ENCODE measurements around the gene CDAN1. TPM values are rescaled to one million over a fixed set of nuclear protein-coding genes. Genes with fewer than 3 reads are reported as not detected.
A peak's percentile ranks its signal among the peaks of the same experiment; 100 is the strongest.

The CDAN1 gene
- total RNA-seq (13.1 TPM), polyA plus RNA-seq (ENCODE audit: insufficient read depth, low read depth, low replicate concordance) (7.0 TPM)
- long read RNA-seq, donor 1, transcript CDAN1-204 (1 exons, 2,076 nt): major isoform, 8 of 10 reads
- long read RNA-seq, donor 1, partial matches to known transcripts: 0 of 10 reads
- long read RNA-seq, donor 1, other reads (novel, unspliced or antisense): 0 of 10 reads
- long read RNA-seq, donor 2, partial matches to known transcripts: 0 of 4 reads
- long read RNA-seq, donor 2, other reads (novel, unspliced or antisense): 0 of 4 reads
- long read RNA-seq, donor 3, full-length matches to known transcripts: 14 of 14 reads
- long read RNA-seq, donor 3, partial matches to known transcripts: 0 of 14 reads
- long read RNA-seq, donor 3, other reads (novel, unspliced or antisense): 0 of 14 reads
- long read RNA-seq, donor 4, transcript CDAN1-204 (1 exons, 2,076 nt): major isoform, 7 of 7 reads
- long read RNA-seq, donor 4, partial matches to known transcripts: 0 of 7 reads
- long read RNA-seq, donor 4, other reads (novel, unspliced or antisense): 0 of 7 reads
- long read RNA-seq, donor 5, partial matches to known transcripts: 0 of 1 reads
- long read RNA-seq, donor 5, other reads (novel, unspliced or antisense): 0 of 1 reads
- long read RNA-seq, donor 6, partial matches to known transcripts: 0 of 4 reads
- long read RNA-seq, donor 6, other reads (novel, unspliced or antisense): 0 of 4 reads
- long read RNA-seq, donor 7, partial matches to known transcripts: 3 of 9 reads
- long read RNA-seq, donor 7, other reads (novel, unspliced or antisense): 6 of 9 reads
- long read RNA-seq, donor 8, transcript CDAN1-204 (1 exons, 2,076 nt): major isoform, 6 of 7 reads
- long read RNA-seq, donor 8, partial matches to known transcripts: 0 of 7 reads
- long read RNA-seq, donor 8, other reads (novel, unspliced or antisense): 0 of 7 reads
- long read RNA-seq, donor 9, transcript CDAN1-204 (1 exons, 2,076 nt): major isoform, 5 of 5 reads
- long read RNA-seq, donor 9, partial matches to known transcripts: 0 of 5 reads
- long read RNA-seq, donor 9, other reads (novel, unspliced or antisense): 0 of 5 reads
- long read RNA-seq, donor 10, partial matches to known transcripts: 0 of 4 reads
- long read RNA-seq, donor 10, other reads (novel, unspliced or antisense): 0 of 4 reads

GRCh38 chr15:42736793-42737528, at the start of gene CDAN1:
Gene CDAN1 (minus strand): TSS chr15:42737128. CDS start chr15:42737102, 26 bp downstream.
- FAIRE-seq (no peak), DNase-seq (peak; percentile 91 to 97 (median 94))
- intact Hi-C loops (cut with DNase I): no loop called here
- Histone ChIP-seq H3K27me3 (ENCODE audit: control insufficient read depth, insufficient read depth, low read length) (no peaks in the 10 kb centered on the region), H3K36me3 (ENCODE audit: control insufficient read depth in 2 of 3, insufficient read depth in 3 of 3, low read length in 3 of 3) (peaks cover 2 to 19% (median 11%) of the 10 kb centered on the region in 3 donors), H3K4me3 (ENCODE audit: low read length in 3 of 3) (peak within 1 kb of the TSS; percentile 72 to 75 (median 72)), H3K9me3 (ENCODE audit: control insufficient read depth in 2 of 3, insufficient read depth in 1 of 3, low read length in 3 of 3) (no peaks in the 10 kb centered on the region), H3K4me1 (ENCODE audit: control insufficient read depth in 2 of 3, insufficient read depth in 2 of 3, low read depth in 1 of 3, low read length in 3 of 3) (peaks cover 0 to 8% (median 0%) of the 10 kb centered on the region in 3 donors), H3K27ac (ENCODE audit: low read depth in 2 of 2, low read length in 2 of 2) (peak within 1 kb of the TSS; percentile 71 to 83), H3K9ac (ENCODE audit: low read length in 3 of 3) (peak within 1 kb of the TSS; percentile 52 to 90 (median 90))
- no peak for TF ChIP-seq CTCF (IDR thresholded peaks at IDR 0.05; ENCODE audit: borderline replicate concordance, extremely low read depth, insufficient read depth)

- no peak overlapping the region for H3K27ac ChIP-seq (ENCODE audit: low read depth in 2 of 2, low read length in 2 of 2)
- no peaks in the 10 kb centered on the region for H3K27me3 ChIP-seq (ENCODE audit: control insufficient read depth, insufficient read depth, low read length)
- H3K4me1 ChIP-seq (ENCODE audit: control insufficient read depth in 2 of 3, insufficient read depth in 2 of 3, low read depth in 1 of 3, low read length in 3 of 3): no peaks in the 10 kb centered on the region
- FAIRE-seq: no peak
- no peak overlapping the region for H3K4me3 ChIP-seq (ENCODE audit: low read length in 3 of 3)
- intact Hi-C loops (cut with DNase I): no loop called here
- TF ChIP-seq CTCF (IDR thresholded peaks at IDR 0.05; ENCODE audit: borderline replicate concordance, extremely low read depth, insufficient read depth): no peak
- no peaks in the 10 kb centered on the region for H3K9me3 ChIP-seq (ENCODE audit: control insufficient read depth in 2 of 3, insufficient read depth in 1 of 3, low read length in 3 of 3)
- peaks cover 0 to 10% (median 5%) of the 10 kb centered on the region in 3 donors for H3K36me3 ChIP-seq (ENCODE audit: control insufficient read depth in 2 of 3, insufficient read depth in 3 of 3, low read length in 3 of 3)
- no peak for DNase-seq
- H3K9ac ChIP-seq (ENCODE audit: low read length in 3 of 3): no peak overlapping the region
These were observed 48.6 kb upstream of the CDAN1 start for GRCh38 chr15:42785569-42785968.

- no peak for TF ChIP-seq CTCF (IDR thresholded peaks at IDR 0.05; ENCODE audit: borderline replicate concordance, extremely low read depth, insufficient read depth)
- FAIRE-seq (no peak), DNase-seq (no peak)
- Histone ChIP-seq H3K27ac (ENCODE audit: low read depth in 2 of 2, low read length in 2 of 2) (no peak overlapping the region), H3K9me3 (ENCODE audit: control insufficient read depth in 2 of 3, insufficient read depth in 1 of 3, low read length in 3 of 3) (no peaks in the 10 kb centered on the region), H3K4me3 (ENCODE audit: low read length in 3 of 3) (no peak overlapping the region), H3K36me3 (ENCODE audit: control insufficient read depth in 2 of 3, insufficient read depth in 3 of 3, low read length in 3 of 3) (peaks cover 0 to 10% (median 5%) of the 10 kb centered on the region in 3 donors), H3K9ac (ENCODE audit: low read length in 3 of 3) (no peak overlapping the region), H3K27me3 (ENCODE audit: control insufficient read depth, insufficient read depth, low read length) (no peaks in the 10 kb centered on the region), H3K4me1 (ENCODE audit: control insufficient read depth in 2 of 3, insufficient read depth in 2 of 3, low read depth in 1 of 3, low read length in 3 of 3) (no peaks in the 10 kb centered on the region)
- intact Hi-C loops (cut with DNase I): no loop called here
These were observed 47.8 kb upstream of the CDAN1 start for GRCh38 chr15:42784705-42785104.
